AG10803 (cell line): Measurements from ENCODE around the gene DDX6.
"Not testable (repeated sequence)": the region's sequence is repeated elsewhere in the genome, so short reads cannot be mapped to it uniquely, and the experiment has no call there.

Experiments used
- DNase-seq: peaks from one replicate; pipeline ENCODE4 v3.0.0; 2010; ENCODE audit warnings: low read depth
- H3K4me3 ChIP-seq: 2 replicates; pipeline ENCODE4 v1.5.1; 2011; ENCODE audit warnings: mild to moderate bottlenecking, low read length, control low read depth
- TF ChIP-seq, protein P1 (sequence below): conservative IDR thresholded peaks from 2 replicates; pipeline ENCODE4 v1.5.1; 2011; ENCODE audit warnings: mild to moderate bottlenecking, low read length, control low read depth, inconsistent platforms

Gene DDX6

DNA sequence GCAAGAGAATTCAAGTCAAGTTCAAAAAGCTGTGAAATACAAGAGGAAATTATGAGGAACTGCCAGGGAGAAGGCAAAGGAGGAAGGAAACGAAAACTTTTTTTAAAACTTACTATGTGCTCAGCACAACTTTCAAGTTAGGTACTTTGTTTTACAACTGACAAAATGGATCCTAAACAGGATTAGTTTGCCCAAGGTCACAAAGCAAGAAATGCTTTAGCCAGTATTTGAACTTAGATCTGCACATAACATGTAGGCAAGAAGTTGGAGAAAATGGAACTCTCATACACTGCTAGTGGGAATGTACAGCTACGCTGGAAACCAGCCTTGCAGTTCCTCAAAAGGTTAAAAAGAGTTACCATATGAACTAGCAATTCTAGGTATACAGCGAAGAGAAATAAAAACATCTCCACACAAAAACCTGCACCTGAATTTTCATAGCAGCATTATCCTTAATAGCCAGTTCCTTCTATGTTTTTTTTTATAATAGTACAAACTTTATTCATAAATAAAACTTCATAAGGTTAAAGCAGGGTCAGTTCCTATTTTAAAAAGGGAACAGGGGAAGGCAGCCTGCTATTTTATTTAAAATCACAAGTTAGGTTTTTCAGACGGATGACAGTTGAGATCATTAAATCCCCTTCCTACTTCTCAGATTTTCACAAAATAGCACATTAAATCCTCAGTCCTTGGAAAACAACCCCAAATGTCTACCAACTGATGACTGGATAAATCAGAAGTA, 19.2 kb downstream of the DDX6 start:
- TF ChIP-seq, protein P1, sequence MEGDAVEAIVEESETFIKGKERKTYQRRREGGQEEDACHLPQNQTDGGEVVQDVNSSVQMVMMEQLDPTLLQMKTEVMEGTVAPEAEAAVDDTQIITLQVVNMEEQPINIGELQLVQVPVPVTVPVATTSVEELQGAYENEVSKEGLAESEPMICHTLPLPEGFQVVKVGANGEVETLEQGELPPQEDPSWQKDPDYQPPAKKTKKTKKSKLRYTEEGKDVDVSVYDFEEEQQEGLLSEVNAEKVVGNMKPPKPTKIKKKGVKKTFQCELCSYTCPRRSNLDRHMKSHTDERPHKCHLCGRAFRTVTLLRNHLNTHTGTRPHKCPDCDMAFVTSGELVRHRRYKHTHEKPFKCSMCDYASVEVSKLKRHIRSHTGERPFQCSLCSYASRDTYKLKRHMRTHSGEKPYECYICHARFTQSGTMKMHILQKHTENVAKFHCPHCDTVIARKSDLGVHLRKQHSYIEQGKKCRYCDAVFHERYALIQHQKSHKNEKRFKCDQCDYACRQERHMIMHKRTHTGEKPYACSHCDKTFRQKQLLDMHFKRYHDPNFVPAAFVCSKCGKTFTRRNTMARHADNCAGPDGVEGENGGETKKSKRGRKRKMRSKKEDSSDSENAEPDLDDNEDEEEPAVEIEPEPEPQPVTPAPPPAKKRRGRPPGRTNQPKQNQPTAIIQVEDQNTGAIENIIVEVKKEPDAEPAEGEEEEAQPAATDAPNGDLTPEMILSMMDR = no peak
- no peak overlapping the region for H3K4me3 ChIP-seq

DNA sequence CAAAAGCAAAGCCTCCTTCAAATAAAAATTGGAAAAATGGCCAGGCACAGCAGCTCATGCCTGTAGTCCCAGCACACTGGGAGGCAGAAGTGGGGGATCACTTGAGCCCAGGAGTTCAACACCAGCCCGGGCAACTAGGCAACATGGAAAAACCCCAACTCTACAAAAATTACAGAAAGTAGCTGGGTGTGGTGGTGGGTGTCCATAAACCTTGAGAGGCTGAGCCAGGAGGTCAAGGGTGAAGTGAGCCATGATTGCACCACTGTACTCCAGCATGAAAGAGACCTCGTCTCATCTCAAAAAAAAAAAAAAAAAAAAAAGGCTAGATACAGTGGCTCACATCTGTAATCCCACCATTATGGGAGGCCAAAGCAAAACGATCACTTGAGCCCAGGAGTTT, 22.3 kb downstream of the DDX6 start:
- TF ChIP-seq, protein P1 = no peak
- no peak overlapping the region for H3K4me3 ChIP-seq
- no peak for DNase-seq

More for the DNA sequence above, 19.2 kb downstream of the DDX6 start:
- no peak for DNase-seq

DNA sequence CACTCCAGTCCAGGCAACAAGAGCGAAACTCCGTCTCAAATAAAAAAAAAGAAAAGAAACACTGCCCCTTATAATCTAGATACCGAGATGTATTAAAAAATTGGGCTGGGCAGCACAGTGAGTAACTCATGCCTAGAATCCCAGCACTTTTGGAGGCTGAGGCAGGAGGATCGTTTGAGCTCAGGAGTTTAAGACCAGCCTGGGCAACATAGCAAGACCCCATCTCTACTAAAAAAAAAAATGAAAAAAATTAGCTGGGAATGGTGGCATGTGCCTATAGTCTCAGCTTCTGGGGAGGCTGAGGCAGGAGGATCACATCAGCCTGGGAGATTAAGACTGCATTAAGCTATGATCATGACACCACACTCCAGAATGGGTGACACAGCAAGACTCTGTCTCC, 24.9 kb downstream of the DDX6 start:
- DNase-seq = no peak
- H3K4me3 ChIP-seq = no peak overlapping the region
- TF ChIP-seq, protein P1 = no peak

DNA sequence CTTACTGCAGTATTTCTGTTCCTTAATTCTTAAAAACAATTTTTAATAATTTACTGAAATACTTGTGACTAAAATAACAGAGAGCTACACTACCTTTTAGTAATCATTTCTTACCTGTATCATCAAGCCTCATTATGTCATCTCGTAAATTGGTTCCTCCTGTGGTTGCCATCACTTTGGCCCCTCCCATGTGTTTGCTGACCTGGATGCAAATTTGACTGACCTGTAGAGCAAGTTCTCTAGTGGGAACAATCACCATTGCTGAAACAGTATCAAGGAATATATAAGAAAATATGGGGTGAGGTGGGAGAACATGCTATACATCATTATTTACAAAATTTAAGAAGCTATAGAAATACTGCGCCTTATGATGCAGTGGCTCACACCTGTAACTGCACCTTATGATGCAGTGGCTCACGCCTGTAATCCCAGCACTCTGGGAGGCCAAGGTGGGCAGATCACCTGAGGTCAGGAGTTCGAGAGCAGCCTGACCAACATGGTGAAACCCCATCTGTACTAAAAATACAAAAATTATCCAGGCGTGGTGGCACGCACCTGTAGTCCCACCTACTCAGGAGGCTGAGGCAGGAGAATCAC, 25.8 kb downstream of the DDX6 start:
- not testable (repeated sequence) for H3K4me3 ChIP-seq

DNA sequence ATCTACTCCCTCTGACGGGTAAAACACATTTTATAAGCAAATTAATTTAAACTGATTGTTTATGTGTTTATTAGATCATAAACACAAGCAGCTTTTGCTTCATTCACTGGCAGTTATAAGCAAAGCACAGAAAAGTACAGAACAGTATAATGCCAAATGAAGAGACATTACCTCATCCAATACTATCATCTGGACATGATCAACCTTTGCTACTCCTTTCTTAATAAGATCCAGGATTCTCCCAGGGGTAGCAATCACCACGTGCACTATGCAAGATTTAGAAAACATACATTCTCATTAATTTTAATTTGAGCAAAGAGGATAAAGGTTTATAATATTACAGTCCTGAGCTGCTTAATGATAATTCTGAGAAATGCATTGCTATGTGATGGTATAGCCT, 27.9 kb downstream of the DDX6 start:
- TF ChIP-seq, protein P1 = no peak
- DNase-seq = no peak
- no peak overlapping the region for H3K4me3 ChIP-seq

More for the DNA sequence above, 25.8 kb downstream of the DDX6 start:
- DNase-seq = not testable (repeated sequence)

DNA sequence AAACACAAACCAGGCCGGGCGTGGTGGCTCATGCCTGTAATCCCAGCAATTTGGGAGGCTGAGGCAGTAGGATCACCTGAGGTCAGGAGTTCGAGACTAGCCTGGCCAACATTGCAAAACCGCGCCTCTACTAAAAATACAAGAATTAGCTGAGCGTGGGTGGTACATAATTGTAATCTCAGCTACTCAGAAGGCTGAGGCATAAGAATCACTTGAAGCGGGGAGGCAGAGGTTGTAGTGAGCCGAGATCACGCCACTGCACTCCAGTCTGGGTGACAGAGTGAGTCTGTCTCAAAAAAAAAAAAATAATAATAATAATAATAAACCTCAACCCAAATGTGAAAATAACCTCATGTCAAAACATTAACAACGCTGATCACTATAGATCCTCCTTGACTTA, 29.0 kb downstream of the DDX6 start:
- DNase-seq, H3K4me3 ChIP-seq: not testable (repeated sequence)

DNA sequence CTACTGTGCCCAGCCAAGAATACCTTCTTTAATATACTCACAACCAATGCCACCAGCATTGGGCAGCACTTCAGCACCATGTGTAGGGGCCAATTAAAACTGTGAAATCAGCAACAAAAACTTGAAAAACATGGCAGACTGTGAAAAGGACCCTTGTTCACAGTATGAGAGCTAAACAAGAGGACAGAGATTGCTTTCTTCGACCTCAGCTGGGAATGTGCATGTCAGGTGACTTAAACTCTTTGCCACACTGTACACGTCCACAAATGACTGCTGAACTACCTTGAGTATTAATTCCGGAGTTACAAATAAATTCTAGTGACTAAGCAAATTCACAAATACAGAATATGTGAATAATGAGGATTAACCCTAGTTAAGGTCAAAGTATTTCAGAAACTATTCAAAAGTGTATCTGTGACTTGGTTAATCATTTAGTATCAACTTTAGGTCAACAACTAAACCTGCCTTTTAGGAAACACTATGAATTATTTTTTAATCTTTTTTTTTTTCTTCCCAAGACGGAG, 33.0 kb downstream of the DDX6 start:
- H3K4me3 ChIP-seq = no peak overlapping the region

DNA sequence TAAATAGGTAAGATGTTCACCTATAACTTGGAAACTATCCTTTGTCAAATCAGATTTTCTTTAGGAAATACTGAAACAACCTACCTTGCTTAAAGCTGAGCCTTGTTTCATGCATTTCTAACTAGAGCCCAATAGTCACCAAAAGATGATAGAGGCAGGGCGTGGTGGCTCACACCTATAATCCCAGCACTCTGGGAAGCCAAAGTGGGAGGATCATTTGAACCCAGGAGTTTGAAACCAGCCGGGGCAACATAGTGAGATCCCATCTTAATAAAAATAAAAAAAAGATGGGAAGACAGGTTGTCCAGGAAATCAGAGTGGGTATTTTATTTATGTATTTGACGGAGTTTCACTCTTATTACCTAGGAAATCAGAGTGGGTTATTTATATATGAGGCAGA, 38.3 kb downstream of the DDX6 start:
- H3K4me3 ChIP-seq = no peak overlapping the region
- TF ChIP-seq, protein P1 = no peak
- DNase-seq = no peak

More for the DNA sequence above, 33.0 kb downstream of the DDX6 start:
- TF ChIP-seq, protein P1 = no peak
- no peak for DNase-seq
